AG04449 (cell line): Measurements from ENCODE around the gene PTTG1IP.

ENCODE experiments used
- CTCF ChIA-PET: fragments of 350-600 bp; formaldehyde crosslinking; extraction: SDS; loops from one replicate; lab custom pipeline; 2021; ENCODE audit warnings: antibody characterized with exemption; lab: Yijun Ruan, JAX
- POLR2A ChIA-PET: fragments of 400-600, 350-600 bp; formaldehyde crosslinking; extraction: SDS; loops from one replicate; lab custom pipeline; 2020; ENCODE audit warnings: antibody characterized with exemption, inconsistent platforms; lab: Yijun Ruan, JAX
- DNase-seq: peaks from one replicate; pipeline ENCODE4 v3.0.0-alpha.2; 2010; ENCODE audit warnings: low read depth, low spot score
- H3K4me3 ChIP-seq: 2 replicates; pipeline ENCODE4 v1.5.1; 2011; ENCODE audit warnings: low read depth, mild to moderate bottlenecking, control low read depth, low read length
- CTCF ChIP-seq: IDR thresholded peaks from one replicate; pipeline ENCODE4 v1.5.1; 2011; ENCODE audit warnings: mild to moderate bottlenecking, moderate library complexity, low read length, control low read depth, inconsistent platforms; ENCODE audit not compliant: insufficient read depth; ENCODE audit errors: missing control alignments

Gene PTTG1IP

DNA sequence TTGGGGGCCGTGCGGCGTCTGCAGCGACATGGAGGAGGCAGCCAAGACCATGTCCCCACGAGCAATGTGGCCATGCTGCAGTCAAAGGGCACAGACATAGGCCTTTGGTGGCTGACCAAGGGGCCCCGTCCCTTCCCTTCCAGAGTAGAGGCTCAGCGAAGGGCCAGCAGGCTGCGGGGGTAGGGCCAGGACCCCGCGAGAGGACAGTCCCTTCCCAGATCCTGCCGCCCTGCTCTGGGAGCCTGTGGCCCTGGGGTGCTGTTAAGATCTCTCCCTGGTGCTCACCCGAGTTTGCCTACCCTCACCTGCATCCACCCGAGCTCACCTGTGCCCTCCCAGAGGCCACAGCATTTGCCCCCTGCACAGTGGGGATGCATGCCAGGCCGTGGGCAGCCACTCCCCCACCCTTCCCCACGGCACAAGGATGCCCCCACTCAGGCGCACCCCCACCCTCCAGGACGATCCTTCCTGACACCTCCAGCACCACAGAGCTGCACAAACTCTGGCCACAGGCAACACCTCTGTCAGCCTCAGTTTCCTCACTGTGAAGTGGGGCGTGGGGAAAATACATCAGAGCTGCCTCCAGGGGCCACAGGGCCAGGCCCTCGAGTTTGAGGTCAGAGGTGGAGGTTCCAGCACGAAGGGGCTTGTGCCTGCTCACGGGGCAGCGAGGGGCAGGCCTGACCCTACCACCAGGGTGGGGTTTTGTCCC lies 31.7 kb upstream of the PTTG1IP start:
- ChIA-PET POLR2A (no interaction called here), CTCF (interaction anchor here (1.7 kb wide), 1 partner anchor 12 kb away, joined by 11 read pairs; no protein-coding TSS in a partner anchor)
- no peak overlapping the region for H3K4me3 ChIP-seq
- no peak for TF ChIP-seq CTCF
- DNase-seq, result no peak

DNA sequence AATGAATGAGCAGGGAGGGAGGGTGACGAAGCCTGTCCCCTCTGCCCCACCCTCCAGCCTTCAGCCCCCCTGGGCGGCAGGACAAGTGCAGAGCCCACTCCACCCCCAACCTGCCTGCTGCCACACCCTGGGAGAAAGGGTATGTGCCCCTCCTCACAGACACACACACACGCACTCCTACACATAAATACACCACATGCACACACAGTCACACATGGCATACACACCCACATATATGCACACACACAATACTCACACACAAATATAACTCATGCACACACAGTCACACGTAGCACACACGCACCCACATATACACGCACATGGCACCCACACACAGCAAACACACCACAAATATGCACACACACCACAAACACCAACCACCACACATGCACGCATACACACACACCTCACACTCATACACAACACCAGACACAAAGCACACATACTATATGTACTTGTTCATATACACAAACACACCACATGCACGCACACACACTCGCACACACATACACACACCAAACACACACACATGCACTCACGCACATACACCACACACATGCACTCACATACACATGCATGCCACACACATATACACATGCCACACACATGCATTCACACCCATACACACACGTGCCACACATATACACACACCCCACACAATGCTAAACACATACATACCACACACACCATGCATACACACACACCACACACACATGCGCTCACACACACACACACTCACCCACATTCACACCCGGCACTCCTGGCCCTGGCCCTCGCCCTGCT lies 30.8 kb upstream of the PTTG1IP start:
- POLR2A ChIA-PET, result no interaction called here
- CTCF ChIA-PET, result no interaction called here

DNA sequence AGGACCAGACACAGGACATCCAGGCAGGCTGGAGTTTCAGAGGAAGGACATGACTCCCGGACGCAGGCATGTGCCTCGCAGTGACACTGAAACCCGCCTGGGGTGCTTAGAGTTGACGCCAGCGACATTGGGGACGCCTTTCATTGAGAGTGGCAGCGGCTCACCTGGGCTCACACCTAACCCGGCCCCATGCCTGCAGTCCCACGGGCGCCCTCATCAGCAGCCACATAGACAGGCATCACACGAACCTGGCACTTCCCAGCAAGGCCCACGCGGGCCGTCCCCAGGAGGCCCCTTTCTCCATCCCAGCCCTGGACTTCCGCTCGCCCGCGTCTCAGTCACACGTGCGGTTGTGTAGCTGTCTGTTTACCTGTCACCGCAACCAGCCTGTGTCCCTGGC lies 30.2 kb upstream of the PTTG1IP start:
- H3K4me3 ChIP-seq, result no peak overlapping the region
- CTCF ChIA-PET, result no interaction called here
- POLR2A ChIA-PET, result no interaction called here
- no peak for TF ChIP-seq CTCF
- DNase-seq, result no peak

More for the DNA sequence above, 30.8 kb upstream of the PTTG1IP start:
- no peak for TF ChIP-seq CTCF
- DNase-seq, result no peak
- H3K4me3 ChIP-seq, result no peak overlapping the region

DNA sequence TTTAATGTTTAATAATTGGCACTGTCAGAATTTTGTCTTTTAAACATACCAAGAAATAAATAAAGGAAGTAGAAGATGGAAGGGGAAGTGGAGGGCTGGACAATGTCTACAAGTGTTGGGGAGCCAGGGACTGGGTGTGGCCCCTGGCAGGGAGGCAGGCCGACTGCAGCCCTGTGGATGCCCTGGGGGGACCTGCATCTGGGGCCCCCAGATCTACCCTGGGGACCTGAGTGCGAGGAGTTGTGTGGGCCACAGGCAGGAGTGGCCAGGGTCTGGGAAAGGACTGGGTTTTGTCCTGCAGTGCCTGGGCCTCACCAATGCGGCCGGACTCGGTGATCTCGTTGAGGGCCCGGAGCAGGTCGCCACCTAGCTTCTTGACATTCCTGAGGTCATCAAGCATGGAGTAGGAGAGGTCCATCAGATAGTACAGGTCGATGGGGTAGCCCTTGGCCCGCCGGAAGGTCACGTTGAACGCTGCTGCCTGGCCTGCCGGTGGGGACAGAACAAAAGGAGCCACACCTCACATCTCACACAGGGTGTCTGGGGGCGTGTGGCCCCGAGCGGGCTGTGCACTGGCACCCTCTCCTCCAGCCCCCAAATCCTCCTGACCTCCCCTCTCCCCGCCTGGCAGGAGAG lies 29.7 kb upstream of the PTTG1IP start:
- no peak overlapping the region for H3K4me3 ChIP-seq
- POLR2A ChIA-PET, result no interaction called here
- CTCF ChIA-PET, result no interaction called here
- no peak for DNase-seq
- no peak for TF ChIP-seq CTCF

GRCh38 chr21:44902268-44903049 lies 29.0 kb upstream of the PTTG1IP start:
- TF ChIP-seq CTCF, result no peak
- CTCF ChIA-PET, result interaction anchor here (1.0 kb wide), 1 partner anchor 47 kb away, joined by 3 read pairs; no protein-coding TSS in a partner anchor
- no peak for DNase-seq
- no peak overlapping the region for H3K4me3 ChIP-seq
- POLR2A ChIA-PET, result no interaction called here
